HepG2 (cell line): ENCODE data around the gene GDI1. TPM values are rescaled to one million over a fixed set of nuclear protein-coding genes. Genes with fewer than 3 reads are reported as not detected.

ENCODE experiments used
- ATF7-NPFF ChIP-seq: sonication (generic); formaldehyde crosslinking; IDR thresholded peaks from 2 replicates; pipeline ENCODE4 v1.8.1; 2023; ENCODE audit warnings: mild to moderate bottlenecking, low read depth, missing genetic modification reagents, moderate library complexity
- MIXL1 ChIP-seq: IDR thresholded peaks from 2 replicates; pipeline ENCODE4 v1.6.1; 2016
- MTERF4 ChIP-seq: sonication (generic); formaldehyde crosslinking; IDR thresholded peaks from 2 replicates; pipeline ENCODE4 v1.8.0; 2023; ENCODE audit warnings: mild to moderate bottlenecking, missing genetic modification reagents
- NAIF1 ChIP-seq: sonication (generic); formaldehyde crosslinking; IDR thresholded peaks from 2 replicates; pipeline ENCODE4 v1.5.0; 2020; ENCODE audit warnings: mild to moderate bottlenecking, missing genetic modification reagents, borderline replicate concordance
- RBFOX2 ChIP-seq: fragments of 200-400 bp; formaldehyde crosslinking; IDR thresholded peaks from 2 replicates; pipeline ENCODE4 v1.6.1; 2017; ENCODE audit warnings: low read depth, mild to moderate bottlenecking, low read length
- SKI ChIP-seq: fragments of 450-650 bp; IDR thresholded peaks from one replicate; pipeline ENCODE4 v1.6.1; 2018; ENCODE audit warnings: mild to moderate bottlenecking; ENCODE audit not compliant: partially characterized antibody
- ZBTB14 ChIP-seq: sonication (generic); formaldehyde crosslinking; IDR thresholded peaks from 2 replicates; pipeline ENCODE4 v1.4.0; 2020; ENCODE audit warnings: missing genetic modification reagents
- ZBTB46 ChIP-seq: sonication (generic); formaldehyde crosslinking; IDR thresholded peaks from 2 replicates; pipeline ENCODE4 v1.4.0; 2020; ENCODE audit warnings: mild to moderate bottlenecking, missing genetic modification reagents, borderline replicate concordance
- ZFX ChIP-seq: sonication (generic); formaldehyde crosslinking; IDR thresholded peaks from 2 replicates; pipeline ENCODE4 v1.4.0; 2020; ENCODE audit warnings: mild to moderate bottlenecking, low read depth, missing genetic modification reagents, moderate library complexity
- ZNF441 ChIP-seq: sonication (generic); formaldehyde crosslinking; IDR thresholded peaks from 2 replicates; pipeline ENCODE4 v1.7.0; 2021; ENCODE audit warnings: missing genetic modification reagents, borderline replicate concordance
- polyA plus RNA-seq, 8 experiments: library from polyadenylated mRNA; depleted of rRNA in 3 of 8; stranded (reverse) in 7 of 8; unstranded in 1 of 8; fragments of >200 nt; fragmentation: Illumina TruSeq in 4 of 8; extraction: Trizol in 4 of 8; gene quantifications; 2 replicates each; pipeline versions ENCODE4 v1.2.1 to v1.2.3, GENCODE V29; 2011 to 2016; ENCODE audit warnings: low read depth in 4 of 8, missing spikeins in 1 of 8, mixed read lengths in 1 of 8; ENCODE audit not compliant: insufficient read depth in 1 of 8
- total RNA-seq, 5 experiments: library from RNA; depleted of rRNA; stranded (reverse); fragments of >200 nt; fragmentation: Illumina TruSeq; extraction: Trizol; gene quantifications; 2 replicates each; pipeline ENCODE4 v1.2.3, GENCODE V29; 2016; ENCODE audit warnings: low read depth in 1 of 5
- TF ChIP-seq, protein P1 (sequence below): sonication (generic); formaldehyde crosslinking; conservative IDR thresholded peaks from 2 replicates; pipeline ENCODE4 v1.8.1; 2023; ENCODE audit warnings: missing genetic modification reagents
- TF ChIP-seq, protein P2 (sequence below): IDR thresholded peaks from 2 replicates; pipeline ENCODE4 v1.6.1; 2016; ENCODE audit warnings: missing biosample characterization, missing genetic modification reagents, low read depth
- TF ChIP-seq, protein P3 (sequence below): IDR thresholded peaks from 2 replicates; pipeline ENCODE4 v1.6.1; 2012; ENCODE audit warnings: low read length, improper control_type of control experiment
- TF ChIP-seq, protein P4 (sequence below), 2 experiments: sonication (generic) in 1 of 2; formaldehyde crosslinking in 1 of 2; IDR thresholded peaks; 2 replicates each; pipeline versions ENCODE4 v1.4.0 to v1.6.1; 2018 to 2020; ENCODE audit warnings: missing genetic modification reagents in 2 of 2, borderline replicate concordance in 1 of 2, low read depth in 1 of 2, mild to moderate bottlenecking in 1 of 2, missing biosample characterization in 1 of 2

Gene GDI1
- total and polyA plus RNA-seq, 2 of the 13 experiments (the other 11 are each of a cell fraction or from before 2014, with no cell fraction given), result 17.4 to 105 TPM

DNA sequence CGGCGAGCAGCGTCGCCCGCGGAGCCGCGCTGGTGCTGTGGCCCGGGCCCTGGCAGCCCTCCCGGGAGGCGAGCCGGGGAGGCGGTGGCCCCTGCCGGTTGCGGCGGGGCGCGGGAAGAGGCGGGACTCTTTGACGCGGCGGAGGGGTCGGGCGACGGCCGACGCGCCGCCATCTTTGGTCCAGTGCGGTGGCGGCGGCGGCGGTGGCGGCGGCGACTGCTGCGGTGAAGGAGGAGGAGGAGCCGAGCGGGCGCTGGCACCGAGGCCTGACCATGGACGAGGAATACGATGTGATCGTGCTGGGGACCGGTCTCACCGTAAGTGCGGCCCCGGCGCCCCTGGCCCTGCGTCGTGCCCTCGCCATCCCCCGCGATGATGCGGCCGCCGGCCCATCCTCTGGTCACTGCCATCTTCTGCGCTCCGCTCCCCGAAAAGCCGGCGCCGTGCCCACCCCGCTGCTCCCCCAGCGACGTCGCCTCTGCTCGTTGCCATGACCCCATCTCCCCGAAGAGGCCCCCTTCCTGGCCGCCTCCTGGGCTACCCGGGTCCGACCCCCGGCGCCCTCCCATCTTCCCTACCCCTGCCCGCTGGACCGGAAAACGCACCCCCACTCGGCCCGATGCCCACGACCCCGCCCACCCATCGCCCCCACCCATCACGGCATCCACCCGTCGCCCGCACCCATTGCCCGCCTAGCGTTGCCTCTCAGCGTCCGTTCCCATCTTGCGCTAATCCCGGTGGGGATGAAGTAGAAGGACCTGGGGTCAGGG, at the start of gene GDI1 (continued):
- TF ChIP-seq, protein P1, sequence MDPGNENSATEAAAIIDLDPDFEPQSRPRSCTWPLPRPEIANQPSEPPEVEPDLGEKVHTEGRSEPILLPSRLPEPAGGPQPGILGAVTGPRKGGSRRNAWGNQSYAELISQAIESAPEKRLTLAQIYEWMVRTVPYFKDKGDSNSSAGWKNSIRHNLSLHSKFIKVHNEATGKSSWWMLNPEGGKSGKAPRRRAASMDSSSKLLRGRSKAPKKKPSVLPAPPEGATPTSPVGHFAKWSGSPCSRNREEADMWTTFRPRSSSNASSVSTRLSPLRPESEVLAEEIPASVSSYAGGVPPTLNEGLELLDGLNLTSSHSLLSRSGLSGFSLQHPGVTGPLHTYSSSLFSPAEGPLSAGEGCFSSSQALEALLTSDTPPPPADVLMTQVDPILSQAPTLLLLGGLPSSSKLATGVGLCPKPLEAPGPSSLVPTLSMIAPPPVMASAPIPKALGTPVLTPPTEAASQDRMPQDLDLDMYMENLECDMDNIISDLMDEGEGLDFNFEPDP (CRISPR knock-in tag), result no peak
- TF ChIP-seq MIXL1 (CRISPR knock-in tag) (no peak), ATF7-NPFF (CRISPR knock-in tag) (peak; percentile 34; the same call in 1 of the 2 replicates), SKI (peak; percentile 66), ZNF441 (CRISPR knock-in tag) (no peak), ZFX (CRISPR knock-in tag) (peak; percentile 18; the same call in 1 of the 2 replicates), ZBTB46 (CRISPR knock-in tag) (no peak), MTERF4 (no peak), NAIF1 (no peak), RBFOX2 (peak; percentile 72), ZBTB14 (CRISPR knock-in tag) (peak; percentile 38; the same call in 1 of the 2 replicates)
- TF ChIP-seq, protein P2, sequence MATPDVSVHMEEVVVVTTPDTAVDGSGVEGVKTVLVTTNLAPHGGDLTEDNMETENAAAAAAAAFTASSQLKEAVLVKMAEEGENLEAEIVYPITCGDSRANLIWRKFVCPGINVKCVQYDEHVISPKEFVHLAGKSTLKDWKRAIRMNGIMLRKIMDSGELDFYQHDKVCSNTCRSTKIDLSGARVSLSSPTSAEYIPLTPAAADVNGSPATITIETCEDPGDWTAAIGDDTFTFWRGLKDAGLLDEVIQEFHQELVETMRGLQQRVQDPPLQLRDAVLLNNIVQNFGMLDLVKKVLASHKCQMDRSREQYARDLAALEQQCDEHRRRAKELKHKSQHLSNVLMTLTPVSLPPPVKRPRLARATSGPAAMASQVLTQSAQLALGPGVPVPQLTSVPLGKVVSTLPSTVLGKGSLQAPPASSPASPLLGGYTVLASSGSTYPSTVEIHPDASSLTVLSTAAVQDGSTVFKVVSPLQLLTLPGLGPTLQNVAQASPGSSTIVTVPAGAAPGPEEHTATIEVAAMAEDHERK (CRISPR knock-in tag), result no peak
- TF ChIP-seq, protein P3, sequence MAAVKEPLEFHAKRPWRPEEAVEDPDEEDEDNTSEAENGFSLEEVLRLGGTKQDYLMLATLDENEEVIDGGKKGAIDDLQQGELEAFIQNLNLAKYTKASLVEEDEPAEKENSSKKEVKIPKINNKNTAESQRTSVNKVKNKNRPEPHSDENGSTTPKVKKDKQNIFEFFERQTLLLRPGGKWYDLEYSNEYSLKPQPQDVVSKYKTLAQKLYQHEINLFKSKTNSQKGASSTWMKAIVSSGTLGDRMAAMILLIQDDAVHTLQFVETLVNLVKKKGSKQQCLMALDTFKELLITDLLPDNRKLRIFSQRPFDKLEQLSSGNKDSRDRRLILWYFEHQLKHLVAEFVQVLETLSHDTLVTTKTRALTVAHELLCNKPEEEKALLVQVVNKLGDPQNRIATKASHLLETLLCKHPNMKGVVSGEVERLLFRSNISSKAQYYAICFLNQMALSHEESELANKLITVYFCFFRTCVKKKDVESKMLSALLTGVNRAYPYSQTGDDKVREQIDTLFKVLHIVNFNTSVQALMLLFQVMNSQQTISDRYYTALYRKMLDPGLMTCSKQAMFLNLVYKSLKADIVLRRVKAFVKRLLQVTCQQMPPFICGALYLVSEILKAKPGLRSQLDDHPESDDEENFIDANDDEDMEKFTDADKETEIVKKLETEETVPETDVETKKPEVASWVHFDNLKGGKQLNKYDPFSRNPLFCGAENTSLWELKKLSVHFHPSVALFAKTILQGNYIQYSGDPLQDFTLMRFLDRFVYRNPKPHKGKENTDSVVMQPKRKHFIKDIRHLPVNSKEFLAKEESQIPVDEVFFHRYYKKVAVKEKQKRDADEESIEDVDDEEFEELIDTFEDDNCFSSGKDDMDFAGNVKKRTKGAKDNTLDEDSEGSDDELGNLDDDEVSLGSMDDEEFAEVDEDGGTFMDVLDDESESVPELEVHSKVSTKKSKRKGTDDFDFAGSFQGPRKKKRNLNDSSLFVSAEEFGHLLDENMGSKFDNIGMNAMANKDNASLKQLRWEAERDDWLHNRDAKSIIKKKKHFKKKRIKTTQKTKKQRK, result no peak
- TF ChIP-seq, protein P4, sequence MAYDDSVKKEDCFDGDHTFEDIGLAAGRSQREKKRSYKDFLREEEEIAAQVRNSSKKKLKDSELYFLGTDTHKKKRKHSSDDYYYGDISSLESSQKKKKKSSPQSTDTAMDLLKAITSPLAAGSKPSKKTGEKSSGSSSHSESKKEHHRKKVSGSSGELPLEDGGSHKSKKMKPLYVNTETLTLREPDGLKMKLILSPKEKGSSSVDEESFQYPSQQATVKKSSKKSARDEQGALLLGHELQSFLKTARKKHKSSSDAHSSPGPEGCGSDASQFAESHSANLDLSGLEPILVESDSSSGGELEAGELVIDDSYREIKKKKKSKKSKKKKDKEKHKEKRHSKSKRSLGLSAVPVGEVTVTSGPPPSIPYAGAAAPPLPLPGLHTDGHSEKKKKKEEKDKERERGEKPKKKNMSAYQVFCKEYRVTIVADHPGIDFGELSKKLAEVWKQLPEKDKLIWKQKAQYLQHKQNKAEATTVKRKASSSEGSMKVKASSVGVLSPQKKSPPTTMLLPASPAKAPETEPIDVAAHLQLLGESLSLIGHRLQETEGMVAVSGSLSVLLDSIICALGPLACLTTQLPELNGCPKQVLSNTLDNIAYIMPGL (CRISPR knock-in tag; IDR thresholded peaks at IDR 0.05; ENCODE audit: borderline replicate concordance in 1 of 2, low read depth in 1 of 2), result no peak
